Choroid plexus epithelial cell (primary cell): ENCODE results near the gene AHRR.
A peak's percentile ranks its signal among the peaks of the same experiment; 100 is the strongest.

Source experiments
- DNase-seq: peaks from one replicate; pipeline ENCODE4 v3.0.0-alpha.2; 2010; ENCODE audit warnings: low read depth
- H3K4me3 ChIP-seq: 2 replicates; pipeline ENCODE4 v1.5.1; 2011; ENCODE audit warnings: low read depth, mild to moderate bottlenecking, control low read depth, low read length, moderate library complexity
- TF ChIP-seq, protein P1 (sequence below): conservative IDR thresholded peaks from 2 replicates; pipeline ENCODE4 v1.5.1; 2011; ENCODE audit warnings: low read depth, mild to moderate bottlenecking, control low read depth, inconsistent platforms, low read length, moderate library complexity

AHRR gene

DNA sequence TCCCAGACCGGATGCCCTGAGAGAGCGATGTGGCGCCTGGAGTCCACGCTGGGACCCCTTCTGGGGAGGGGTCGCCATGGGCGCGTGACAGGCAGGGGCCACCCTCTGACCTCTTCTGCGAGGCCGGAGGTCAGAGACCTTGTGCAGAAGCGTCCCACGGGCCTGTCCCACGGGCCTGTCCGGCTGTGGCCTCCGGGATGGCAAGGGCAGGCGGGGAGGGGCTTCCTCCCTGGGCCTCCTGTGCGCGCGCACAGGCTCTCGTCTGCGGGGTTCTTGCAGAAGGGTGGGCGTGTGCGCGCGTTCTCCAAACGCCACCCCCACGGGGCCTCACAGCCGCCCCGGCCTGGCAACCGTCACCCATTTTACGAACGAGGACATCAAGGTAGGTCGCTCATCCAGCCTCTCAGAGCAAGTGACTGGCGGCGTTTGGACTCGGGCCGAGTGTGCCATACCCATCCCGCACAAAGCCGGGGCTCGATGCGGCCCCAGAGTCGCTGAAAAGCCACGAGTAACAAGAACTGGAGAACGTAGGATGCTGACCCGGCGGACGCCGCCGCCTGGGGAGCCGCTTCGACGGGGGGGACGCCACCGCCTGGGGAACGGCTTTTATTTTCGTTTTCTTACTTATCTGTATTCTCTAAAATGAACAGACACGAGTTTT, 897 bp downstream of the AHRR start:
- no peak for DNase-seq
- H3K4me3 ChIP-seq: peak overlapping the region; percentile 40
- TF ChIP-seq, protein P1, sequence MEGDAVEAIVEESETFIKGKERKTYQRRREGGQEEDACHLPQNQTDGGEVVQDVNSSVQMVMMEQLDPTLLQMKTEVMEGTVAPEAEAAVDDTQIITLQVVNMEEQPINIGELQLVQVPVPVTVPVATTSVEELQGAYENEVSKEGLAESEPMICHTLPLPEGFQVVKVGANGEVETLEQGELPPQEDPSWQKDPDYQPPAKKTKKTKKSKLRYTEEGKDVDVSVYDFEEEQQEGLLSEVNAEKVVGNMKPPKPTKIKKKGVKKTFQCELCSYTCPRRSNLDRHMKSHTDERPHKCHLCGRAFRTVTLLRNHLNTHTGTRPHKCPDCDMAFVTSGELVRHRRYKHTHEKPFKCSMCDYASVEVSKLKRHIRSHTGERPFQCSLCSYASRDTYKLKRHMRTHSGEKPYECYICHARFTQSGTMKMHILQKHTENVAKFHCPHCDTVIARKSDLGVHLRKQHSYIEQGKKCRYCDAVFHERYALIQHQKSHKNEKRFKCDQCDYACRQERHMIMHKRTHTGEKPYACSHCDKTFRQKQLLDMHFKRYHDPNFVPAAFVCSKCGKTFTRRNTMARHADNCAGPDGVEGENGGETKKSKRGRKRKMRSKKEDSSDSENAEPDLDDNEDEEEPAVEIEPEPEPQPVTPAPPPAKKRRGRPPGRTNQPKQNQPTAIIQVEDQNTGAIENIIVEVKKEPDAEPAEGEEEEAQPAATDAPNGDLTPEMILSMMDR: no peak

DNA sequence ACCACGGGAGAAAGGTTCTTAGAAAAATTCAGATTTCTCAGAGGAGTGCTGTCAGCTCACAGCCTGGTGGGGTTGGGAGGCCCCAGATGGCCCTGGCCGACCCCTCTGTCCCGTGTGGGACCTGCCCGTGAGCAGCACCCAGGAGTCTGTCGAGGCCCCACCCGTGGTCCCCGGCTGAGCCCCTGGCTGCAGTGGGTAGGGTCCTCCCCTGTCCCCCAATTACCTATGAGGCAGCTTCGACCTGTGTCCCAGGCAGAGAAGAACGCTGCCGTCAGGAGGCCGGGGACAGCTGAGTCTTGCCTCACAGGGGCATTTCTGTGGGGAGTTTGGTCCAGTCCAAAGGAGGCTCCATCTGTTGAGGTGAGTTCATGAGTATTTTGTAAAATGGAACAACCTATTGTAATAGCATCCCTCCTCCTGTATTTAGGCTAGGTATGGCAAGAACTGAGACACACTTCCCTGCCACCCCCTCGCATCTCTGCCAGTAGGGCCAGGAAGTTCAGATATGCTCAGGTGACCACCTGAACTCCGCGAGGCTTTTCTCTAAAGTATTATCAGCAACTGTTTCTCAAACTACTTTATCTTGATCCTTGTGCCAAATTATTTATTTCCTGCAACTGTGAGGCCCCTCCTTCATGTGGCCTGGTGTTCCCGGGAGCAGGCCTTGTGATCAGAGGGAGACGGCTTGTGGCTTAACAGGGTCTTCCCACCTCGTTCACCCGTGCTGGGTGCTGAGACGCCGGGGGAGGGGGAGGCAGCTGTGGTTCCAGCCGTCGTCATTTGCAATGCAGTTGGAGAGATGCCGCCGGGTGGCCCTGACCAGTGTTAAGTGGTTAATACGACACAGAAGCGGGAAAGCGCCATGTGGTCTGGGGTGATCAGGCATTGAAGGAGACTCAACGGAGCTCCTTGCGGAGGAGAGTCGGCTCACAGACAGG, 1.7 kb downstream of the AHRR start:
- no peak overlapping the region for H3K4me3 ChIP-seq
- TF ChIP-seq, protein P1: no peak
- DNase-seq: no peak

DNA sequence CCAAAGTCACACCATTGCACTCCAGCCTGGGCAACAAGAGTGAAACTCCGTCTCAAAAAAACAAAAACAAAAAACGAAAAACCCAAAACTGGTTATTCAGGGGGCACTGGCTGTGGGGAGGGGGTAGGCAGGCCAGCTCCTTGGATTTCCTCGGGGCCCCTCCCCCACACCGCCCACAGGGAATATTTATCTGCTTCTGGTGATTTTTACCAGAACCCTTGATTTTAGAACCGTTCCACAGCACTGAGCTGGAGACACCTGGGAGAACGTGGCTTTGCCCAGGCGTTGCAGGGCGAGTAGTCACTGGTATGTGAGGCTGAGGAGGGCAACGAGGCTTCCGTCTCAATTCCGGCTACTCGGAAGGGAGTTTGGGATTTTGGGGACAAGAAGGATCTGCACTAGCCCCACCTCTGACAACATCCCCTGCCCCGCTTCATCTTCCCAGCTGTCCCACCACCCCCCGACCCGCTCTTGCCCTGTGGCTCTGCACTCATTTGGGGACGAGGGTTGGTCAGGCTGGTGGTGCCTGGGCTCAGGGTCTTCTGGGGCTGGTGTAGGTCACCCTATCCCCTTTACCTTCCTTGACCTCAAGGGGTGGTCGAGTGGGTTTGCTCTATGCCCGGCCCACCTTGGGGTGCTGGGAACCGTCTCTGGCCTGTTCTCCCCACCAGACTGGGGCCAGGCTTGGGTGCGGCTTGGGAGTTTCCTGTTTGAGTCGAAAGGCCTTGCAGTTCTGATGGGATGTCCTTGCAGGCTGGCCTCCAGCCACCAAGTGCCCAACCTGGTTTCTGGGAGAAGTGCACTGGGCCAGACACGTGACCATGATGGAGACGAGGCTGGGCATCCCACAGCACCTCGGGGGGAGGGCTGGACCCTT, 3.5 kb downstream of the AHRR start:
- TF ChIP-seq, protein P1: no peak
- no peak overlapping the region for H3K4me3 ChIP-seq
- no peak for DNase-seq

DNA sequence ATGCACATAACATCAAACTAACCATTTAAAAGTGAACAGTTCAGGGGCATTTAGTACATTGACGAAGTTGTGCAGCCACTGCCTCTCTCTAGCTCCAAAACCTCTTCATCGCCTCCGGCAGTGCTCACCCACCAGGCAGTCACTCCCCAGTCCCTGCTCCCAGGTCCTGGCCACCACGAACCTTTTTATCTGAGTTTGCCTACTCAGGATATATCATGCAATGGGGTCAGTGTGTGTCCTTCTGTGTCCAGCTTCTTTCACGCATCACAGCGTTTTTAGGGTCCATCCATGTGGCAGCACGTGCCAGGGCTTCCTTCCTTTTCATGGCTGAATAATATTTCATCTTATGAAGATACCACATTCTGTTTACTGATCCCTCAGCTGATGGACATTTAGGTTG, 4.6 kb downstream of the AHRR start:
- TF ChIP-seq, protein P1: no peak
- DNase-seq: no peak
- no peak overlapping the region for H3K4me3 ChIP-seq

DNA sequence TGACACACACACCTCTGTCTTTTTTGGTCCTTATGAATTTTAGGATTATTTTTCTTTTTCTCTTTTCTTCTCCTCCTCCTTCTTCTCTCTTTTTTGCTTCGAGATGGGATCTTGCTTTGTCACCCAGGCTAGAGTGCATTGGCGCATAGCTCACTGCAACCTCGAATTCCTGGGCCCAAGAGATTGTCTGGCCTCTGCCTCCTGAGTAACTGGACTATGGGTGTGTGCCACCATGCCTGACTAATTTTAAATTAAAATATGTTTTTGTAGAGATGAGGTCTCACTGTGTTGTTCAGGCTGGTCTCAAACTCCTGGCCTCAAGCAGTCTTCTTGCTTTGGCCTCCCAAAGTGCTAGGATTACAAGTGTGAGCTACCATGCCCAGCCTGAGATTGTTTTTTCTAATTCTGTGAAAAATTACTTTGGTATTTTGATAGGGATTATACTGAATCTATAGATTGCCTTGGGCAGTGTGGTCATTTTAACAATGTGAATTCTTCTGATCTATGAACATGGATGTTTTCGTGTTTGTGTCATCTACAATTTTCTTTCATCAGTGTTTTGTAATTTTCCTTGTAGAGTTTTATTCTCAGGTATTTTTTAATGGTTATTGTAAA, 7.7 kb downstream of the AHRR start:
- TF ChIP-seq, protein P1: no peak
- DNase-seq: no peak
- H3K4me3 ChIP-seq: no peak overlapping the region

DNA sequence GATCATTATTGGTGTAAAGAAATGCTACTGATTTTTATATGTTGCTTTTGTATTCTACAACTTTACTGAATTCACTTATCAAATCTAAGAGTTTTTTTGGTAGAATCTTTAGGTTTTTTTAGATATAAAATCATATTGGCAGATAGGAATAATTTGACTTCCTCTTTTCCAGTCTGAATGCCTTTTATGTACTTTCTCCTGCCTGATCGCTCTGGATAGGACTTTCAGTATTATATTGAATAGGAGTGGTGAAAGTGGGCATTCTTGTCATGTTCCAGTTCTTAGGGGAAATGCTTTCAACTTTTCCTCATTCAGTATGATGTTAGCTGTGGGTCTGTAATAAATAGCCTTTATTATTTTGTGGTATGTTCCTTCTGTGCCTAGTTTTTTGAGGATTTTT, 8.3 kb downstream of the AHRR start:
- no peak for DNase-seq
- TF ChIP-seq, protein P1: no peak
- no peak overlapping the region for H3K4me3 ChIP-seq
